A549 (cell line): ENCODE measurements around the gene SORCS2.

ENCODE experiments used
- CEBPB ChIP-seq, 2 experiments: fragments of >200 bp in 1 of 2; sonication (Bioruptor Twin) in 1 of 2; formaldehyde crosslinking in 1 of 2; IDR thresholded peaks; 2 replicates each; pipeline ENCODE4 v1.6.1; 2012 to 2016
- CHD2 ChIP-seq: fragments of 150-350 bp; IDR thresholded peaks from 2 replicates; pipeline ENCODE4 v1.6.1; 2014; ENCODE audit warnings: low read length; ENCODE audit not compliant: partially characterized antibody
- CTCF ChIP-seq: fragments of >200 bp; sonication (Bioruptor Twin); formaldehyde crosslinking; IDR thresholded peaks from 3 replicates; pipeline ENCODE4 v1.5.1; 2016
- HMGXB4 ChIP-seq: fragments of 250-450 bp; sonication (Bioruptor Pico); IDR thresholded peaks from 2 replicates; pipeline ENCODE4 v1.5.0; 2021; ENCODE audit warnings: mild to moderate bottlenecking, moderate library complexity, borderline replicate concordance
- MAX ChIP-seq: IDR thresholded peaks from 2 replicates; pipeline ENCODE4 v1.6.1; 2012
- NPAS2 ChIP-seq: fragments of 250-450 bp; sonication (Bioruptor Pico); IDR thresholded peaks from 2 replicates; pipeline ENCODE4 v1.8.0; 2022; ENCODE audit warnings: mild to moderate bottlenecking, moderate library complexity, borderline replicate concordance
- POLR2A ChIP-seq: IDR thresholded peaks from 2 replicates; pipeline ENCODE4 v1.6.1; 2012; ENCODE audit warnings: mild to moderate bottlenecking, low read length
- REST ChIP-seq: fragments of 200-600 bp; sonication (generic); IDR thresholded peaks from 2 replicates; pipeline ENCODE4 v1.6.1; 2016; ENCODE audit warnings: antibody characterized with exemption, mild to moderate bottlenecking, moderate library complexity
- ZSCAN20 ChIP-seq: fragments of 250-450 bp; sonication (Bioruptor Pico); IDR thresholded peaks from 2 replicates; pipeline ENCODE4 v1.8.0; 2022; ENCODE audit warnings: mild to moderate bottlenecking, moderate library complexity

GRCh38 chr4:7375427-7375826, 183.1 kb downstream of the SORCS2 start:
- TF ChIP-seq MAX (no peak), NPAS2 (CRISPR knock-in tag) (no peak), CTCF (no peak), CEBPB (IDR thresholded peaks at IDR 0.05) (no peak), CHD2 (no peak), REST (no peak), ZSCAN20 (CRISPR knock-in tag) (no peak), POLR2A (no peak), HMGXB4 (CRISPR knock-in tag) (no peak)
